GM12878 (cell line): ENCODE measurements around the gene PLCB2. TPM values are rescaled to one million over a fixed set of nuclear protein-coding genes. Genes with fewer than 3 reads are reported as not detected.

Experiments
- ATAC-seq: fragments of 200-7000 bp; cut with Tn5 transposase; 3 replicates; pipeline ENCODE4 v1.9.1; 2020; ENCODE audit warnings: mild to moderate bottlenecking, moderate library complexity
- BruUV-seq: library from RNA; stranded (reverse); fragments of 400-500 nt; replicated peaks from 2 replicates; lab custom pipeline; 2021; lab: Mats Ljungman, UMichigan
- CTCF ChIA-PET: fragments of 300-600 bp; sonication (Branson Sonifier 250); formaldehyde crosslinking; extraction: SDS; loops from one replicate; lab custom pipeline; 2021; ENCODE audit warnings: inconsistent platforms; lab: Yijun Ruan, JAX
- POLR2A ChIA-PET: fragments of 350-600 bp; formaldehyde crosslinking; extraction: SDS; loops from one replicate; lab custom pipeline; 2021; ENCODE audit warnings: inconsistent platforms; lab: Charles Lee
- RAD21 ChIA-PET: fragments of 300-600 bp; sonication (Branson Sonifier 250); formaldehyde crosslinking; loops from one replicate; lab custom pipeline; 2023; ENCODE audit warnings: antibody characterized with exemption; ENCODE audit not compliant: unreplicated experiment; lab: Charles Lee
- SMC1A ChIA-PET: fragments of 300-600 bp; sonication (Branson Sonifier 250); formaldehyde crosslinking; loops from one replicate; lab custom pipeline; 2023; ENCODE audit not compliant: unreplicated experiment, uncharacterized antibody; lab: Charles Lee
- DNase-seq: peaks from one replicate; pipeline ENCODE4 v3.0.0-alpha.2; 2011; ENCODE audit warnings: low read depth, low spot score
- FAIRE-seq: peaks from 3 replicates; lab custom pipeline; 2011; peaks lifted over from hg19 to GRCh38; lab: Jason Lieb, UNC
- H2AFZ ChIP-seq: 2 replicates; pipeline ENCODE4 v1.6.0; 2011; ENCODE audit warnings: low read depth, low read length, control low read depth; ENCODE audit not compliant: control insufficient read depth
- H3K27ac ChIP-seq: 2 replicates; pipeline ENCODE4 v1.5.1; 2011; ENCODE audit warnings: control low read depth; ENCODE audit not compliant: control insufficient read depth, insufficient read depth
- H3K27me3 ChIP-seq, 2 experiments: replicated peaks in 1 of 2; 2 replicates each; pipeline versions ENCODE4 v1.6.0 to v1.6.1; 2011; ENCODE audit warnings: low read length in 1 of 2; ENCODE audit not compliant: control insufficient read depth in 2 of 2, insufficient read depth in 2 of 2
- H3K36me3 ChIP-seq, 2 experiments: 2 replicates each; pipeline ENCODE4 v1.5.1; 2011; ENCODE audit warnings: low read length in 1 of 2; ENCODE audit not compliant: control insufficient read depth in 2 of 2, insufficient read depth in 2 of 2
- H3K4me1 ChIP-seq: 2 replicates; pipeline ENCODE4 v1.6.1; 2011; ENCODE audit warnings: mild to moderate bottlenecking, low read length, moderate library complexity, mixed read lengths; ENCODE audit not compliant: control insufficient read depth, insufficient read depth
- H3K4me2 ChIP-seq: 2 replicates; pipeline ENCODE4 v1.6.0; 2011; ENCODE audit warnings: control low read depth; ENCODE audit not compliant: control insufficient read depth, insufficient read depth
- H3K4me3 ChIP-seq: fragments of 200-600 bp; sonication (generic); 2 replicates; pipeline ENCODE4 v1.5.1; 2016
- H3K79me2 ChIP-seq: 2 replicates; pipeline ENCODE4 v1.6.0; 2011; ENCODE audit warnings: low read length; ENCODE audit not compliant: control insufficient read depth, insufficient read depth
- H3K9ac ChIP-seq: 2 replicates; pipeline ENCODE4 v1.8.0; 2011; ENCODE audit warnings: low read length, control low read depth, mixed read lengths; ENCODE audit not compliant: control insufficient read depth, insufficient read depth
- H3K9me3 ChIP-seq: replicated peaks from 3 replicates; pipeline ENCODE4 v1.5.1; 2011; ENCODE audit warnings: mild to moderate bottlenecking, low read length; ENCODE audit not compliant: control insufficient read depth, insufficient read depth
- H4K20me1 ChIP-seq: 2 replicates; pipeline ENCODE4 v1.6.0; 2011; ENCODE audit not compliant: control insufficient read depth, insufficient read depth
- JUND ChIP-seq: IDR thresholded peaks from 2 replicates; pipeline ENCODE4 v1.6.1; 2012; ENCODE audit warnings: low read depth, mild to moderate bottlenecking, low read length, improper control_type of control experiment, moderate library complexity
- KAT2A ChIP-seq: conservative IDR thresholded peaks from 2 replicates; pipeline ENCODE4 v1.6.1; 2011; ENCODE audit warnings: low read depth, low read length; ENCODE audit not compliant: control insufficient read depth
- POLR2AphosphoS2 ChIP-seq: IDR thresholded peaks from 2 replicates; pipeline ENCODE4 v1.6.1; 2011; ENCODE audit warnings: low read depth, mild to moderate bottlenecking, low read length, improper control_type of control experiment, moderate library complexity
- WGBS: methylation state at CpG from one replicate; pipeline ENCODE4 v1.1.6; 2016; ENCODE audit warnings: low lambda C conversion rate; ENCODE audit not compliant: insufficient replicate concordance, insufficient coverage; ENCODE audit errors: missing lambda C conversion rate; 5-methylcytosine and 5-hydroxymethylcytosine counted together
- in situ Hi-C: fragments of 300-500 bp; cut with MboI; formaldehyde crosslinking; loops from 9 replicates; pipeline ENCODE4 v1.14.3; 2018; ENCODE audit warnings: mixed read lengths
- intact Hi-C: fragments of 100-400 bp; cut with micrococcal nuclease; formaldehyde crosslinking; loops from one replicate; pipeline ENCODE4 v1.14.2; 2022; ENCODE audit not compliant: unreplicated experiment
- polyA plus RNA-seq, 11 experiments: library from polyadenylated mRNA; depleted of rRNA in 4 of 11; unstranded in 6 of 11; stranded (reverse) in 5 of 11; fragments of >200 nt; fragmentation: Nextera tagmentation in 4 of 11; fragmentation: Illumina TruSeq in 1 of 11; extraction: Ambion mirVana in 4 of 11; extraction: Trizol in 1 of 11; gene quantifications; 1 replicate in 1 of 11; 2 replicates in 10 of 11; pipeline versions ENCODE4 v1.2.1 to v1.2.3, GENCODE V29; 2011 to 2016; ENCODE audit warnings: inconsistent platforms in 2 of 11, missing spikeins in 2 of 11, low read depth in 1 of 11
- total RNA-seq, 4 experiments: library from RNA; depleted of rRNA in 3 of 4; stranded (reverse); fragments of >200 nt in 3 of 4; fragmentation: Illumina TruSeq in 1 of 4; extraction: Trizol in 1 of 4; gene quantifications; 2 replicates each; pipeline versions ENCODE4 v1.2.1 to v1.2.3, GENCODE V29; 2013 to 2021
- TF ChIP-seq, protein P1 (sequence below): fragments of 450-650 bp; formaldehyde crosslinking; IDR thresholded peaks from 2 replicates; pipeline ENCODE4 v1.4.0; 2020; ENCODE audit warnings: mild to moderate bottlenecking, moderate library complexity
- TF ChIP-seq, protein P2 (sequence below): IDR thresholded peaks from 2 replicates; pipeline ENCODE4 v1.6.1; 2012; ENCODE audit warnings: mild to moderate bottlenecking, low read depth, low read length
- TF ChIP-seq, protein P3 (sequence below): fragments of 450-650 bp; IDR thresholded peaks from 2 replicates; pipeline ENCODE4 v1.6.1; 2017; ENCODE audit warnings: low read depth, mild to moderate bottlenecking, moderate library complexity
- TF ChIP-seq, protein P4 (sequence below): fragments of 450-650 bp; formaldehyde crosslinking; IDR thresholded peaks from 2 replicates; pipeline ENCODE4 v1.5.0; 2022; ENCODE audit warnings: mild to moderate bottlenecking, missing genetic modification characterization

Gene PLCB2
- total and polyA plus RNA-seq, 10 of the 15 experiments (the other 5 are each of a cell fraction or from before 2014, with no cell fraction given) = 1.2 to 39.4 (median 10.7) TPM

DNA sequence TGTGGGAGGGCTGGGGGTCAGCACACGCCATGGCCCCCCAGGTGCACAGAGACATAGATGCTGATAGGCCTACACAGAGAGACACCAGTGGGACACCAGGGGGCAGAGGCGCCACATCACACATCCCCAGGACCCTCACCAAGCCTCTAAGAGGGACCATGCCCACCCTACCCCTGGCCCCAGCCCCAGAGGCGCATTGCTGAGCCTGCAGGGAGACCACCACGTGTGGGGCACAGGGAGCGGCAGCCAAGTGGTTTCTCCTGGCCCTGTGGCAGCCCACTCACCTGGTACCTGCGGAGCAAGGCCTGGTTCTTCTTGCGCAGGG, 31.8 kb upstream of the PLCB2 start (continued):
- TF ChIP-seq POLR2AphosphoS2 = no peak

- H3K4me1 ChIP-seq = peaks cover 6% of the 10 kb centered on the region
- H4K20me1 ChIP-seq = no peaks in the 10 kb centered on the region
- 47% methylated on average over 11 of the region's 11 CpGs for WGBS
- H3K27me3 ChIP-seq = no peaks in the 10 kb centered on the region; a peak in 1 of 4 replicates
- ChIA-PET CTCF (interaction anchor here (1.0 to 13.7 kb wide), 21 partner anchors 7 to 304 kb away, joined by 3 to 336 read pairs (median 5); partner anchors contain the start of genes BAHD1, INAFM2, IVD and PLCB2), RAD21 (interaction anchor here (1.2 to 4.7 kb wide), 6 partner anchors 17 to 61 kb away, joined by 3 to 93 read pairs (median 4); partner anchors contain the start of gene INAFM2), POLR2A (no interaction called here), SMC1A (interaction anchor here (2.7 to 4.6 kb wide), 5 partner anchors 12 to 60 kb away, joined by 10 to 58 read pairs (median 31); partner anchors contain the start of genes INAFM2 and PLCB2)
- FAIRE-seq (no peak), ATAC-seq (no peak), DNase-seq (no peak)
- in situ Hi-C loops = no loop called here
- no TSS peak for BruUV-seq
- no peaks in the 10 kb centered on the region for H3K79me2 ChIP-seq
- intact Hi-C loops = loop anchor here (1.0 kb wide), 2 partner anchors 18 to 60 kb away; no protein-coding TSS in a partner anchor
- no peak overlapping the region for H3K27ac ChIP-seq
- H3K4me2 ChIP-seq = no peak overlapping the region
- H3K9me3 ChIP-seq = no peaks in the 10 kb centered on the region
- H2AFZ ChIP-seq = no peak overlapping the region
- no peaks in the 10 kb centered on the region for H3K36me3 ChIP-seq
- H3K9ac ChIP-seq = no peak overlapping the region
- H3K4me3 ChIP-seq = no peak overlapping the region
- TF ChIP-seq, protein P1, sequence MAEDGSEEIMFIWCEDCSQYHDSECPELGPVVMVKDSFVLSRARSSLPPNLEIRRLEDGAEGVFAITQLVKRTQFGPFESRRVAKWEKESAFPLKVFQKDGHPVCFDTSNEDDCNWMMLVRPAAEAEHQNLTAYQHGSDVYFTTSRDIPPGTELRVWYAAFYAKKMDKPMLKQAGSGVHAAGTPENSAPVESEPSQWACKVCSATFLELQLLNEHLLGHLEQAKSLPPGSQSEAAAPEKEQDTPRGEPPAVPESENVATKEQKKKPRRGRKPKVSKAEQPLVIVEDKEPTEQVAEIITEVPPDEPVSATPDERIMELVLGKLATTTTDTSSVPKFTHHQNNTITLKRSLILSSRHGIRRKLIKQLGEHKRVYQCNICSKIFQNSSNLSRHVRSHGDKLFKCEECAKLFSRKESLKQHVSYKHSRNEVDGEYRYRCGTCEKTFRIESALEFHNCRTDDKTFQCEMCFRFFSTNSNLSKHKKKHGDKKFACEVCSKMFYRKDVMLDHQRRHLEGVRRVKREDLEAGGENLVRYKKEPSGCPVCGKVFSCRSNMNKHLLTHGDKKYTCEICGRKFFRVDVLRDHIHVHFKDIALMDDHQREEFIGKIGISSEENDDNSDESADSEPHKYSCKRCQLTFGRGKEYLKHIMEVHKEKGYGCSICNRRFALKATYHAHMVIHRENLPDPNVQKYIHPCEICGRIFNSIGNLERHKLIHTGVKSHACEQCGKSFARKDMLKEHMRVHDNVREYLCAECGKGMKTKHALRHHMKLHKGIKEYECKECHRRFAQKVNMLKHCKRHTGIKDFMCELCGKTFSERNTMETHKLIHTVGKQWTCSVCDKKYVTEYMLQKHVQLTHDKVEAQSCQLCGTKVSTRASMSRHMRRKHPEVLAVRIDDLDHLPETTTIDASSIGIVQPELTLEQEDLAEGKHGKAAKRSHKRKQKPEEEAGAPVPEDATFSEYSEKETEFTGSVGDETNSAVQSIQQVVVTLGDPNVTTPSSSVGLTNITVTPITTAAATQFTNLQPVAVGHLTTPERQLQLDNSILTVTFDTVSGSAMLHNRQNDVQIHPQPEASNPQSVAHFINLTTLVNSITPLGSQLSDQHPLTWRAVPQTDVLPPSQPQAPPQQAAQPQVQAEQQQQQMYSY (CRISPR knock-in tag) = no peak
- no peak for TF ChIP-seq JUND
- TF ChIP-seq, protein P2, sequence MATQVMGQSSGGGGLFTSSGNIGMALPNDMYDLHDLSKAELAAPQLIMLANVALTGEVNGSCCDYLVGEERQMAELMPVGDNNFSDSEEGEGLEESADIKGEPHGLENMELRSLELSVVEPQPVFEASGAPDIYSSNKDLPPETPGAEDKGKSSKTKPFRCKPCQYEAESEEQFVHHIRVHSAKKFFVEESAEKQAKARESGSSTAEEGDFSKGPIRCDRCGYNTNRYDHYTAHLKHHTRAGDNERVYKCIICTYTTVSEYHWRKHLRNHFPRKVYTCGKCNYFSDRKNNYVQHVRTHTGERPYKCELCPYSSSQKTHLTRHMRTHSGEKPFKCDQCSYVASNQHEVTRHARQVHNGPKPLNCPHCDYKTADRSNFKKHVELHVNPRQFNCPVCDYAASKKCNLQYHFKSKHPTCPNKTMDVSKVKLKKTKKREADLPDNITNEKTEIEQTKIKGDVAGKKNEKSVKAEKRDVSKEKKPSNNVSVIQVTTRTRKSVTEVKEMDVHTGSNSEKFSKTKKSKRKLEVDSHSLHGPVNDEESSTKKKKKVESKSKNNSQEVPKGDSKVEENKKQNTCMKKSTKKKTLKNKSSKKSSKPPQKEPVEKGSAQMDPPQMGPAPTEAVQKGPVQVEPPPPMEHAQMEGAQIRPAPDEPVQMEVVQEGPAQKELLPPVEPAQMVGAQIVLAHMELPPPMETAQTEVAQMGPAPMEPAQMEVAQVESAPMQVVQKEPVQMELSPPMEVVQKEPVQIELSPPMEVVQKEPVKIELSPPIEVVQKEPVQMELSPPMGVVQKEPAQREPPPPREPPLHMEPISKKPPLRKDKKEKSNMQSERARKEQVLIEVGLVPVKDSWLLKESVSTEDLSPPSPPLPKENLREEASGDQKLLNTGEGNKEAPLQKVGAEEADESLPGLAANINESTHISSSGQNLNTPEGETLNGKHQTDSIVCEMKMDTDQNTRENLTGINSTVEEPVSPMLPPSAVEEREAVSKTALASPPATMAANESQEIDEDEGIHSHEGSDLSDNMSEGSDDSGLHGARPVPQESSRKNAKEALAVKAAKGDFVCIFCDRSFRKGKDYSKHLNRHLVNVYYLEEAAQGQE = no peak
- TF ChIP-seq, protein P3, sequence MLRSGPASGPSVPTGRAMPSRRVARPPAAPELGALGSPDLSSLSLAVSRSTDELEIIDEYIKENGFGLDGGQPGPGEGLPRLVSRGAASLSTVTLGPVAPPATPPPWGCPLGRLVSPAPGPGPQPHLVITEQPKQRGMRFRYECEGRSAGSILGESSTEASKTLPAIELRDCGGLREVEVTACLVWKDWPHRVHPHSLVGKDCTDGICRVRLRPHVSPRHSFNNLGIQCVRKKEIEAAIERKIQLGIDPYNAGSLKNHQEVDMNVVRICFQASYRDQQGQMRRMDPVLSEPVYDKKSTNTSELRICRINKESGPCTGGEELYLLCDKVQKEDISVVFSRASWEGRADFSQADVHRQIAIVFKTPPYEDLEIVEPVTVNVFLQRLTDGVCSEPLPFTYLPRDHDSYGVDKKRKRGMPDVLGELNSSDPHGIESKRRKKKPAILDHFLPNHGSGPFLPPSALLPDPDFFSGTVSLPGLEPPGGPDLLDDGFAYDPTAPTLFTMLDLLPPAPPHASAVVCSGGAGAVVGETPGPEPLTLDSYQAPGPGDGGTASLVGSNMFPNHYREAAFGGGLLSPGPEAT = no peak
- TF ChIP-seq, protein P4, sequence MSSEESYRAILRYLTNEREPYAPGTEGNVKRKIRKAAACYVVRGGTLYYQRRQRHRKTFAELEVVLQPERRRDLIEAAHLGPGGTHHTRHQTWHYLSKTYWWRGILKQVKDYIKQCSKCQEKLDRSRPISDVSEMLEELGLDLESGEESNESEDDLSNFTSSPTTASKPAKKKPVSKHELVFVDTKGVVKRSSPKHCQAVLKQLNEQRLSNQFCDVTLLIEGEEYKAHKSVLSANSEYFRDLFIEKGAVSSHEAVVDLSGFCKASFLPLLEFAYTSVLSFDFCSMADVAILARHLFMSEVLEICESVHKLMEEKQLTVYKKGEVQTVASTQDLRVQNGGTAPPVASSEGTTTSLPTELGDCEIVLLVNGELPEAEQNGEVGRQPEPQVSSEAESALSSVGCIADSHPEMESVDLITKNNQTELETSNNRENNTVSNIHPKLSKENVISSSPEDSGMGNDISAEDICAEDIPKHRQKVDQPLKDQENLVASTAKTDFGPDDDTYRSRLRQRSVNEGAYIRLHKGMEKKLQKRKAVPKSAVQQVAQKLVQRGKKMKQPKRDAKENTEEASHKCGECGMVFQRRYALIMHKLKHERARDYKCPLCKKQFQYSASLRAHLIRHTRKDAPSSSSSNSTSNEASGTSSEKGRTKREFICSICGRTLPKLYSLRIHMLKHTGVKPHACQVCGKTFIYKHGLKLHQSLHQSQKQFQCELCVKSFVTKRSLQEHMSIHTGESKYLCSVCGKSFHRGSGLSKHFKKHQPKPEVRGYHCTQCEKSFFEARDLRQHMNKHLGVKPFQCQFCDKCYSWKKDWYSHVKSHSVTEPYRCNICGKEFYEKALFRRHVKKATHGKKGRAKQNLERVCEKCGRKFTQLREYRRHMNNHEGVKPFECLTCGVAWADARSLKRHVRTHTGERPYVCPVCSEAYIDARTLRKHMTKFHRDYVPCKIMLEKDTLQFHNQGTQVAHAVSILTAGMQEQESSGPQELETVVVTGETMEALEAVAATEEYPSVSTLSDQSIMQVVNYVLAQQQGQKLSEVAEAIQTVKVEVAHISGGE (CRISPR knock-in tag) = no peak
- TF ChIP-seq KAT2A = no peak
Observed at GRCh38 chr15:40338921-40339620, 31.3 kb upstream of the PLCB2 start.
